Naive thymus-derived CD4-positive, alpha-beta T cell (primary cell): Measurements from ENCODE around the gene AGTPBP1. TPM values are rescaled to one million over a fixed set of nuclear protein-coding genes. Genes with fewer than 3 reads are reported as not detected.

ENCODE experiments used
- ATAC-seq: fragments of 150-1000 bp; cut with Tn5 transposase; 2 replicates; pipeline ENCODE4 v1.10.0; 2021; ENCODE audit warnings: mild to moderate bottlenecking, moderate library complexity
- CTCF ChIA-PET: fragments of 350-600 bp; sonication (Branson Sonifier 250); formaldehyde crosslinking; loops from one replicate; lab custom pipeline; 2021; ENCODE audit warnings: antibody characterized with exemption; lab: Charles Lee
- POLR2A ChIA-PET: fragments of 350-600 bp; sonication (Branson Sonifier 250); formaldehyde crosslinking; loops from one replicate; lab custom pipeline; 2021; ENCODE audit warnings: antibody characterized with exemption, inconsistent platforms; lab: Charles Lee
- DNase-seq, 9 donors: peaks; one replicate each; pipeline versions ENCODE4 v3.0.0 to v3.0.0-alpha.2; 2020 to 2022; ENCODE audit warnings: mixed read lengths in 1 of 9
- H3K27ac ChIP-seq: one replicate; pipeline ENCODE4 v1.7.0; 2013; ENCODE audit warnings: mild to moderate bottlenecking, low read depth, low read length, moderate library complexity
- H3K27me3 ChIP-seq, 2 donors: one replicate each; pipeline ENCODE4 v1.7.0; 2013; ENCODE audit warnings: low read length in 2 of 2, mild to moderate bottlenecking in 2 of 2, moderate library complexity in 2 of 2; ENCODE audit not compliant: control insufficient read depth in 2 of 2, insufficient read depth in 2 of 2
- H3K36me3 ChIP-seq, 3 experiments: 1 replicate in 2 of 3; 2 replicates in 1 of 3; pipeline ENCODE4 v1.7.0; 2013; ENCODE audit warnings: low read length in 3 of 3, mild to moderate bottlenecking in 3 of 3, moderate library complexity in 1 of 3; ENCODE audit not compliant: insufficient read depth in 3 of 3, control insufficient read depth in 2 of 3
- H3K4me1 ChIP-seq, 2 donors: one replicate each; pipeline ENCODE4 v1.7.0; 2013; ENCODE audit warnings: low read length in 2 of 2, mild to moderate bottlenecking in 2 of 2, moderate library complexity in 1 of 2; ENCODE audit not compliant: control insufficient read depth in 2 of 2, insufficient read depth in 2 of 2
- H3K4me3 ChIP-seq: 2 replicates; pipeline ENCODE4 v1.7.0; 2013; ENCODE audit warnings: mild to moderate bottlenecking, low read length
- H3K9me3 ChIP-seq, 3 experiments: 1 replicate in 2 of 3; 2 replicates in 1 of 3; pipeline ENCODE4 v1.7.0; 2013; ENCODE audit warnings: low read length in 3 of 3; ENCODE audit not compliant: control insufficient read depth in 2 of 3
- H3K27ac Mint-ChIP-seq, 9 donors: one replicate each; pipeline ENCODE4 v1.8.0; 2020 to 2022; ENCODE audit warnings: mixed read lengths in 9 of 9, mild to moderate bottlenecking in 8 of 9, moderate library complexity in 5 of 9, inconsistent platforms in 2 of 9
- H3K27me3 Mint-ChIP-seq, 5 donors: one replicate each; pipeline ENCODE4 v1.8.0; 2021 to 2022; ENCODE audit warnings: mixed read lengths in 5 of 5, mild to moderate bottlenecking in 1 of 5
- H3K36me3 Mint-ChIP-seq, 5 donors: one replicate each; pipeline ENCODE4 v1.8.0; 2020 to 2022; ENCODE audit warnings: mixed read lengths in 5 of 5, mild to moderate bottlenecking in 3 of 5, inconsistent platforms in 1 of 5
- H3K4me1 Mint-ChIP-seq, 7 donors: one replicate each; pipeline ENCODE4 v1.8.0; 2020 to 2022; ENCODE audit warnings: mixed read lengths in 7 of 7, mild to moderate bottlenecking in 3 of 7, inconsistent platforms in 1 of 7
- H3K4me3 Mint-ChIP-seq, 10 donors: one replicate each; pipeline ENCODE4 v1.8.0; 2020 to 2022; ENCODE audit warnings: mild to moderate bottlenecking in 10 of 10, mixed read lengths in 10 of 10, moderate library complexity in 6 of 10, inconsistent platforms in 2 of 10
- H3K9me3 Mint-ChIP-seq, 11 donors: one replicate each; pipeline ENCODE4 v1.8.0; 2020 to 2022; ENCODE audit warnings: mixed read lengths in 11 of 11, mild to moderate bottlenecking in 4 of 11, inconsistent platforms in 1 of 11, moderate library complexity in 1 of 11
- intact Hi-C, 2 donors: fragments of 100-400 bp; cut with micrococcal nuclease; formaldehyde crosslinking; loops; one replicate each; pipeline ENCODE4 v1.15.1; 2023
- polyA plus RNA-seq, 2 donors: library from polyadenylated mRNA; unstranded; fragments of 300-500 nt; fragmentation: Illumina TruSeq; gene quantifications; one replicate each; pipeline ENCODE4 v1.2.3, GENCODE V29; 2021
- total RNA-seq, 6 experiments: library from RNA in 5 of 6; stranded (reverse) in 5 of 6; gene quantifications; 1 replicate in 5 of 6; 2 replicates in 1 of 6; pipeline ENCODE4 v1.2.3 and lab custom pipeline; 2021 to 2026

Gene AGTPBP1
- total and polyA plus RNA-seq, 7 experiments from 2014 or later = 28.2 to 85.7 (median 44.6) TPM

DNA sequence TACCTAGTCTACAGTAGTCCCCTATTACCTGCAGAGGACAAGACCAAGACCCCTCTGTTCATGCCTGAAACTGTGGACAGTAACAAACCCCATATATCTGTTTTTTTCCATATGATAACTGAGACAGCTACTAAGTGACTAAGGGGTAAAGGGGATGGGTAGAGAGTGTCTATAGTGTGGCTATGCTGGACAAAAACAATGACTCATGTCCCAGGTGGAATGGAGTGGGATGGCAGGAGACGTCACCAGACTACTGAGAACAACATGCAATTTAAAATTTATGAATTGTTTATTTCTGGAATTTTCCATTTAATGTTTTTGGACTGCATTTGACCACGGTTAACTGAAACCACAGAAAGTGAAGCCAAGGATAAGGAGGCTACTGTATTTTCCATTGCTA lies 171.8 kb downstream of the AGTPBP1 start:
- Mint-ChIP-seq H3K4me3 (no peak overlapping the region), H3K36me3 (peaks cover 8 to 73% (median 53%) of the 10 kb centered on the region in 5 donors), H3K4me1 (peaks cover 0 to 6% (median 0%) of the 10 kb centered on the region in 7 donors), H3K27me3 (no peaks in the 10 kb centered on the region), H3K9me3 (peaks cover 0 to 2% (median 0%) of the 10 kb centered on the region in 11 donors), H3K27ac (peak overlapping the region in 1 of 9 donors; percentile 59)
- POLR2A ChIA-PET = interaction anchor here (1.3 kb wide), 1 partner anchor 9 kb away, joined by 3 read pairs; no protein-coding TSS in a partner anchor
- no peaks in the 10 kb centered on the region for H3K36me3 ChIP-seq
- no peak overlapping the region for H3K4me3 ChIP-seq
- no peaks in the 10 kb centered on the region for H3K9me3 ChIP-seq
- no peak for ATAC-seq
- no peak for DNase-seq
- no peaks in the 10 kb centered on the region for H3K27me3 ChIP-seq
- H3K4me1 ChIP-seq = no peaks in the 10 kb centered on the region
- intact Hi-C loops = no loop called here
- no peak overlapping the region for H3K27ac ChIP-seq
- CTCF ChIA-PET = no interaction called here

DNA sequence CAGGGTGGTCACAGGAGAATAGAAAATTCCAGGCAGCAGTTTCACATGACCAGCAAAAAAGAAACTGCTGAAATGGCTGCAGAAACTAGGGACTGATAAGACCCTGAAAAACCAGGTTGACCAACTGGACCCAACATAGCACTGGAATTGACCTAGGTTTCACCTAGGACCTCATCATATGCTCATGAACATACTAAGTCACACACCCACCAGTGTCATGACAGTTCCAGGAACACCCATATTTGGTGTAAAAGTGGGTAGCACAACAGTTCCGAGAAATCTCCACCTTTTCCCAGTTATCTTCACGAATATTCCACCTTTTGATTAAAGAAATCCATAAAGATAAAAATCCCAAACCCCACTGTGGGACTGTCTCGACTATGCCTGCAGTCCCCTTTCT lies 182.2 kb downstream of the AGTPBP1 start:
- Mint-ChIP-seq H3K27me3 (no peaks in the 10 kb centered on the region), H3K9me3 (no peaks in the 10 kb centered on the region), H3K4me3 (no peak overlapping the region), H3K27ac (no peak overlapping the region), H3K36me3 (peaks cover 3 to 44% (median 22%) of the 10 kb centered on the region in 5 donors), H3K4me1 (peaks cover 0 to 8% (median 0%) of the 10 kb centered on the region in 7 donors)
- Histone ChIP-seq H3K36me3 (peaks cover 0 to 4% (median 0%) of the 10 kb centered on the region in 3 experiments), H3K4me3 (no peak overlapping the region), H3K27ac (no peak overlapping the region), H3K27me3 (no peaks in the 10 kb centered on the region), H3K4me1 (no peaks in the 10 kb centered on the region), H3K9me3 (no peaks in the 10 kb centered on the region)
- ATAC-seq = no peak
- ChIA-PET CTCF (no interaction called here), POLR2A (no interaction called here)
- intact Hi-C loops = no loop called here
- DNase-seq = no peak

DNA sequence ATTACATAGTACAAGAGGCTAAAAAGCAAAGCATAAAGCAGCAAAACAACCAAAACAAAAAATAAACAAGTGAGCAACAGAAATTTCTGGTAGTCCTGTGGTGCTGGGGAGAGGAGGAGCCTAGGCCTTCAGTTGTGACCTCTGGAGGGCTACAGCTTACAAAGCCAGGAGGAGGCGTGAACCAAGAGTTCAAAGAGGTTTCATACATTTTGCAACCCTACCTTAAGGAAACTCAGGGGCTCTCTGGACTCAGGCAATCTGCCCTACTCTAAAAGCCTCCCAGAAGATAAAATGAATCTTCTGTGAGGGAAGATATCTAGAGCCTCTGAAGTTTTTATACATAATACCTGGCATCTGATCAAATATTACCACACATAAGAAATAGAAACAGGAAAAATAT lies 187.4 kb downstream of the AGTPBP1 start:
- H3K27me3 Mint-ChIP-seq = no peaks in the 10 kb centered on the region
- no peaks in the 10 kb centered on the region for H3K9me3 Mint-ChIP-seq
- no peaks in the 10 kb centered on the region for H3K9me3 ChIP-seq
- no peak overlapping the region for H3K4me3 ChIP-seq
- POLR2A ChIA-PET = no interaction called here
- H3K27ac Mint-ChIP-seq = no peak overlapping the region
- intact Hi-C loops = no loop called here
- no peaks in the 10 kb centered on the region for H3K4me1 ChIP-seq
- peaks cover 0 to 23% (median 12%) of the 10 kb centered on the region in 5 donors for H3K36me3 Mint-ChIP-seq
- CTCF ChIA-PET = no interaction called here
- no peak for ATAC-seq
- H3K27me3 ChIP-seq = no peaks in the 10 kb centered on the region
- H3K27ac ChIP-seq = no peak overlapping the region
- H3K4me1 Mint-ChIP-seq = peaks cover 0 to 8% (median 3%) of the 10 kb centered on the region in 7 donors
- no peak for DNase-seq
- no peaks in the 10 kb centered on the region for H3K36me3 ChIP-seq
- H3K4me3 Mint-ChIP-seq = no peak overlapping the region

DNA sequence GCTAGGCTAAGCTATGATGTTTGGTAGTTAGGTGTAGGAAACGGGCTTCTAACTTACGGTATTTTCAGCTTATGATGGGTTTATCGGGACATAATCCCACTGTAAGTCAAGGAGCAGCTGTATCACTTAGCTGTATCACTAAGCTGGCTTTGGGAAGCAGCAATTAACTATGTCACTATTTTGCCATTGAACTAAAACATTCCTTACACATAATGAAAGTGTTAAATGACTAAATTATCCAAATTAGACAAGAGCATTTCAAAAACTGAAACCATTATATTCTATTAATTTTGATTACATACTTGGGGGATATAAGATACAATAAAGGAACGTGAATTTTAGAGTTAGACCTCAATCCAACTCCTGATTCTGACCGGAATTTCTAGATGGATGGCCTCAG lies 188.3 kb downstream of the AGTPBP1 start:
- Histone ChIP-seq H3K27me3 (no peaks in the 10 kb centered on the region), H3K4me1 (no peaks in the 10 kb centered on the region), H3K36me3 (no peaks in the 10 kb centered on the region), H3K4me3 (no peak overlapping the region), H3K27ac (no peak overlapping the region), H3K9me3 (no peaks in the 10 kb centered on the region)
- no peaks in the 10 kb centered on the region for H3K9me3 Mint-ChIP-seq
- H3K27me3 Mint-ChIP-seq = no peaks in the 10 kb centered on the region
- H3K36me3 Mint-ChIP-seq = peaks cover 0 to 27% (median 12%) of the 10 kb centered on the region in 5 donors
- no peak overlapping the region for H3K27ac Mint-ChIP-seq
- CTCF ChIA-PET = no interaction called here
- no peak for DNase-seq
- peaks cover 0 to 8% (median 3%) of the 10 kb centered on the region in 7 donors for H3K4me1 Mint-ChIP-seq
- intact Hi-C loops = no loop called here
- no peak overlapping the region for H3K4me3 Mint-ChIP-seq
- ATAC-seq = no peak
- POLR2A ChIA-PET = no interaction called here

GRCh38 chr9:85547599-85547998 lies 194.2 kb downstream of the AGTPBP1 start:
- DNase-seq = no peak
- H3K27ac ChIP-seq = no peak overlapping the region
- H3K4me1 ChIP-seq = no peaks in the 10 kb centered on the region
- CTCF ChIA-PET = no interaction called here
- no peak overlapping the region for H3K4me3 ChIP-seq
- H3K9me3 ChIP-seq = no peaks in the 10 kb centered on the region
- Mint-ChIP-seq H3K27ac (peak overlapping the region in 1 of 9 donors; percentile 1), H3K36me3 (peaks cover 0 to 28% (median 15%) of the 10 kb centered on the region in 5 donors), H3K9me3 (no peaks in the 10 kb centered on the region), H3K4me3 (no peak overlapping the region), H3K27me3 (no peaks in the 10 kb centered on the region), H3K4me1 (peaks cover 0 to 3% (median 0%) of the 10 kb centered on the region in 7 donors)
- ATAC-seq = no peak
- POLR2A ChIA-PET = no interaction called here
- no peaks in the 10 kb centered on the region for H3K27me3 ChIP-seq
- intact Hi-C loops = no loop called here
- no peaks in the 10 kb centered on the region for H3K36me3 ChIP-seq

DNA sequence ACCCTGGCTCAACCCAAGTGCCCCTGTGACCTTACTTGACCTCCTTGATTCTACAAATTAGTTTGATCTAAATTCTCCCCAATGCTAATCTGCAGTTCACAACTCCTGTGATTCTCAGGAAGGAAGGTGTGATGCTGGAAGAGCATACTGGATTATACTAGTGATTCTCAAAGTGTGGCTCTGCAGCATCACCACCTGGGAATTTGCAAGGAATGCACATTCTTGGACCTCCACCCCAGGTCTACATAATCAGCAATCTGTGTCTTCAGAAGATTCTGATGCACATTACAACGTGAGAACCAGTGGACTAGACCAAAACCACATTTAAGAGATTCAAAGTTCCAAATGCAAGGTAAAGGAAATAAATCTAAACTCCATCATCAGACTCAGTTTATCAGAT lies 198.6 kb downstream of the AGTPBP1 start:
- Mint-ChIP-seq H3K9me3 (no peaks in the 10 kb centered on the region), H3K36me3 (peaks cover 0 to 18% (median 14%) of the 10 kb centered on the region in 5 donors), H3K4me1 (no peaks in the 10 kb centered on the region), H3K27ac (no peak overlapping the region), H3K4me3 (no peak overlapping the region), H3K27me3 (no peaks in the 10 kb centered on the region)
- DNase-seq = no peak
- ATAC-seq = no peak
- ChIA-PET CTCF (no interaction called here), POLR2A (no interaction called here)
- Histone ChIP-seq H3K9me3 (no peaks in the 10 kb centered on the region), H3K27ac (no peak overlapping the region), H3K4me3 (no peak overlapping the region), H3K36me3 (no peaks in the 10 kb centered on the region), H3K4me1 (no peaks in the 10 kb centered on the region), H3K27me3 (no peaks in the 10 kb centered on the region)
- intact Hi-C loops = no loop called here

- CTCF ChIA-PET = no interaction called here
- DNase-seq = no peak
Measured at GRCh38 chr9:85541876-85542275, 199.9 kb downstream of the AGTPBP1 start.

More at GRCh38 chr9:85541876-85542275, 199.9 kb downstream of the AGTPBP1 start:
- no peak overlapping the region for H3K27ac ChIP-seq
- H3K27me3 ChIP-seq = no peaks in the 10 kb centered on the region
- no peaks in the 10 kb centered on the region for H3K9me3 ChIP-seq
- no peaks in the 10 kb centered on the region for H3K9me3 Mint-ChIP-seq
- H3K27ac Mint-ChIP-seq = no peak overlapping the region
- H3K4me3 Mint-ChIP-seq = no peak overlapping the region
- H3K4me3 ChIP-seq = no peak overlapping the region
- H3K36me3 ChIP-seq = no peaks in the 10 kb centered on the region
- ATAC-seq = no peak
- H3K27me3 Mint-ChIP-seq = no peaks in the 10 kb centered on the region
- intact Hi-C loops = no loop called here
- POLR2A ChIA-PET = no interaction called here
- H3K4me1 Mint-ChIP-seq = no peaks in the 10 kb centered on the region
- H3K4me1 ChIP-seq = no peaks in the 10 kb centered on the region
- H3K36me3 Mint-ChIP-seq = peaks cover 0 to 9% (median 5%) of the 10 kb centered on the region in 5 donors
